ENCODE data around the gene SPDYE3. TPM values are rescaled to one million over a fixed set of nuclear protein-coding genes. Genes with fewer than 3 reads are reported as not detected.
"Not testable (repeated sequence)": the region's sequence is repeated elsewhere in the genome, so short reads cannot be mapped to it uniquely, and the experiment has no call there.

The SPDYE3 gene, protein sequence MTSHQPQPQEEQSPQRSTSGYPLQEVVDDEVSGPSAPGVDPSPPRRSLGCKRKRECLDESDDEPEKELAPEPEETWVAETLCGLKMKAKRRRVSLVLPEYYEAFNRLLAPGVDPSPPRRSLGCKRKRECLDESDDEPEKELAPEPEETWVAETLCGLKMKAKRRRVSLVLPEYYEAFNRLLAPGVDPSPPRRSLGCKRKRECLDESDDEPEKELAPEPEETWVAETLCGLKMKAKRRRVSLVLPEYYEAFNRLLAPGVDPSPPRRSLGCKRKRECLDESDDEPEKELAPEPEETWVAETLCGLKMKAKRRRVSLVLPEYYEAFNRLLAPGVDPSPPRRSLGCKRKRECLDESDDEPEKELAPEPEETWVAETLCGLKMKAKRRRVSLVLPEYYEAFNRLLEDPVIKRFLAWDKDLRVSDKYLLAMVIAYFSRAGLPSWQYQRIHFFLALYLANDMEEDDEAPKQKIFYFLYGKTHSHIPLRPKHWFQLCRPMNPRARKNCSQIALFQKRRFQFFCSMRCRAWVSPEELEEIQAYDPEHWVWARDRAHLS
- total RNA-seq: not detected
- long read RNA-seq: 0 reads

DNA sequence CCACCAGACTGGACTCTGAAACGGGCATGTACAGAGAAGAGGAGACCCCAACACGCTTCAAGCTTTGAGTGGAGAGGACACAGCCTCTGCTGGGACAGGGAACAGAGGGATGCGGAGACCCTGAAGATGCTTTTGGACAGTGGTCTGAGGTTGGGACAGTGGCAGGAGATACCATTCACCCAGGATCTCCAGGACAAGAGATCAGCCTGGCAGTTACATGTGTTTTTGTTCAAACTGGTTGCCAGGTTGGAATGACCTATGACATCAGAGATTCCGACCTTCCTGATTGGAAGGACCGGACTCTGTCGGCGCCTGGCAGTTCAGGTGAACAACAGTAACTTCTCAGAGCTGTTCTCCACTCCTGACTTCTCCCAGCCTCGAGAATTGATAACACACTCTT is at the start of gene SPDYE3:
Gene SPDYE3, plus strand, starts transcription at position 301 of the 400 bp plus-strand sequence. CDS start 184 bp downstream, outside the sequence.
- 80% methylated on average over 1 of the region's 8 CpGs for WGBS (ENCODE audit: insufficient coverage, low coverage, low lambda C conversion rate, missing lambda C conversion rate)
- ATAC-seq; H3K4me3 ChIP-seq; DNase-seq; intact Hi-C loops (cut with DNase I); H3K4me1 ChIP-seq; H3K27ac ChIP-seq; H3K9me3 ChIP-seq; H3K36me3 ChIP-seq; H3K27me3 ChIP-seq: not testable (repeated sequence)

DNA sequence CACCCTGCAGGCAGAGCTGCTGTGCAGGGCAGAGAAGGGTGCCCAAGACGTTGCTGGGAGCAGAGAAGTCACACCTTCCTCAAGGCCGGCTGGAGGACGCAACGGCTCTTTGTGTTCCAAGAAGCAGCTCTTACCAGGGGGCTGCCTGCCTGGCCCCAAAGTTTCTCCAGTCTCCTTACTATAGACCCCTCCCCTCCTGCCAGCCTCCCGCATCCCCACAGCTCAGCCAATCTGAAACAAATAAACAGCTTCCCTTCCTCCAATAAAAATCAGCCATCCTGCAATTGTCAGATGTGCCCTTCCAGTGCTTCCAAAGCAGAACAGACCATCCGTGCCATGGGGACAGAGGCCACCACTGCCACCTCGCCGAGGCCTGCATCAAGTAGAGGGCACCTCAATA is 47.5 kb upstream of the SPDYE3 start:
- H3K4me1 ChIP-seq; H3K4me3 ChIP-seq; H3K9me3 ChIP-seq; ATAC-seq; DNase-seq; intact Hi-C loops (cut with DNase I); H3K36me3 ChIP-seq; H3K27me3 ChIP-seq; H3K27ac ChIP-seq: not testable (repeated sequence)
- WGBS (ENCODE audit: insufficient coverage, low coverage, low lambda C conversion rate, missing lambda C conversion rate): 94% methylated on average over 2 of the region's 8 CpGs

DNA sequence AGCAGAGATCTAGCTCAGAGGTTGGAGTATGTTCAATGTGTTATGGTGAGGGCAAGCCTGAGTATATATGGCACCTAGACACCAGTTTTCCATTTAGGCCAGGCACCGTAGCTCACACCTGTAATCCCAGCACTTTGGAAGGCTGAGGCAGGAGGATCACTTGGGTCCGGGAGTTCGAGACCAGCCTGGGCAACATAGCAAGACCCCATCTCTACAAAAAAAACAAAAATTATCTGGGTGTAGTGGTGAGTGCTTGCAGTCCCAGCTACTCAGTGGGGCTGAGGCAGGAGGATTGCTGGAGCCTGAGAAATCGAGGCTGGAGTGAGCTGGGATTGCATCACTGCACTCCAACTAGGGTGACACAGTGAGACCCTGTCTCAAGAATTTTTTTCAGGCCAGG is 44.6 kb upstream of the SPDYE3 start:
- intact Hi-C loops (cut with DNase I); H3K27me3 ChIP-seq; ATAC-seq; H3K9me3 ChIP-seq; DNase-seq; H3K36me3 ChIP-seq; H3K27ac ChIP-seq; H3K4me1 ChIP-seq; H3K4me3 ChIP-seq: not testable (repeated sequence)
- no CpG with 5 or more reads among the region's 4 CpGs for WGBS (ENCODE audit: insufficient coverage, low coverage, low lambda C conversion rate, missing lambda C conversion rate)

DNA sequence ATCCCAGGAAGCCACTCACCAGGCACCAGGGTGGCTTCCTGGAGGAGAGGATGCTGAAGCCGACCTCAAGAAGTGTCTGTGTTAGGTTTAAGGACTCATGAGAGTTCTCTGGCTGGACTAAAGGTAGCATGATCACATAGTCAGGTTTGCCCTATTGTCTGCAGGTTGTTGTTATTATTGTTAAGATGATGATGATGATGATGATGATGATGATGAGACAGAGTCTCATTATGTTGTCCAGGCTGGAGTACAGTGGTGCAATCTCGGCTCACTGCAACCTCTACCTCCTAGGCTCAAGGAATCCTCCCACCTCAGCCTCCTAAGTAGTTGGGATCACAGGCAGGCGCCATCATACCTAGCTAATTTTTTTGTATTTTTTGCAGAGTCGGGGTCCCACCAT is 43.3 kb upstream of the SPDYE3 start:
- WGBS (ENCODE audit: insufficient coverage, low coverage, low lambda C conversion rate, missing lambda C conversion rate): 100% methylated on average over 3 of the region's 4 CpGs
- ATAC-seq; DNase-seq; H3K4me3 ChIP-seq; H3K9me3 ChIP-seq; H3K27me3 ChIP-seq; intact Hi-C loops (cut with DNase I); H3K27ac ChIP-seq; H3K4me1 ChIP-seq; H3K36me3 ChIP-seq: not testable (repeated sequence)

DNA sequence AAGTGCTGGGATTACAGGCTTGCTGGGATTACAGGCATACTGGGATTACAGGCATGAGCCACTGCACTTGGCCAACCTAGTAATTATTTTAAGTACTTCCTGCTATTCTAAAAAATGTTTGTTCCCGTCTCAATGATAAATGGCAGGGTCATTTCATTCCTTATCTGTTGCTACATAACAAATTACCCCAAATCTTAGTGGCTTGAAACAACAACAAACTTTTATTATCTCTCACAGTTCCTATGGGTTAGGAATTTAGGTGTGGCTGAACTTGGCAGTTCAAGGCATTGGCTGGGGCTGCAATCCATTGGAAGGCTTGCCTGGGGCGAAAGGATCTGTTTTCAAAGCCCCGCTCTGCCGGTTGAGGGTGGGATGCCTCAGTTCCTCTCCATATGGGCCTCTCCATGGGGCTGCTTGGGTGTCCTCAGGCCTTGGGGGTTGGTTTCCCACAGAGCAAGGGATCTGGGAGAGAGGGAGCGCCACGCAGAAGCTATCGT is 42.8 kb upstream of the SPDYE3 start:
- H3K36me3 ChIP-seq; H3K27me3 ChIP-seq; intact Hi-C loops (cut with DNase I); H3K27ac ChIP-seq; H3K4me1 ChIP-seq; DNase-seq; ATAC-seq; H3K4me3 ChIP-seq; H3K9me3 ChIP-seq: not testable (repeated sequence)
- 98% methylated on average over 4 of the region's 7 CpGs for WGBS (ENCODE audit: insufficient coverage, low coverage, low lambda C conversion rate, missing lambda C conversion rate)

DNA sequence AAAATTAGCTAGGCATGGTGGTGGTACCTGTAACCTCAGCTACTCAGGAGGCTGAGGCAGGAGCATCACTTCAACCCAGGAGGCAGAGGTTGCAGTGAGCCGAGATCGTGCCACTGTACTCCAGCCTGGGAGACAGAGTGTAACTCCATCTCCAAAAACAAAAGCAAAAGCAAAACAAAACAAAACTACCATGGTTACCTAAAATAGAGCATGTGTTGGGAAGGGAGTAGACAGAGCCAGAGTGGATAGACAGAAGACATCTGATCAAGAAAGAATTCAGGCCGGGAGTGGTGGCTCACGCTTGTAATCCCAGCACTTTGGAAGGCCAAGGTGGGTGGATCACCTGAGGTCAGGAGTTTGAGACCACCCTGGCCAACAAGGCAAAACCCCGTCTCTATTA is 41.7 kb upstream of the SPDYE3 start:
- H3K4me3 ChIP-seq; ATAC-seq; H3K9me3 ChIP-seq; H3K27me3 ChIP-seq; H3K4me1 ChIP-seq; intact Hi-C loops (cut with DNase I); DNase-seq; H3K36me3 ChIP-seq; H3K27ac ChIP-seq: not testable (repeated sequence)
- 94% methylated on average over 3 of the region's 5 CpGs for WGBS (ENCODE audit: insufficient coverage, low coverage, low lambda C conversion rate, missing lambda C conversion rate)

DNA sequence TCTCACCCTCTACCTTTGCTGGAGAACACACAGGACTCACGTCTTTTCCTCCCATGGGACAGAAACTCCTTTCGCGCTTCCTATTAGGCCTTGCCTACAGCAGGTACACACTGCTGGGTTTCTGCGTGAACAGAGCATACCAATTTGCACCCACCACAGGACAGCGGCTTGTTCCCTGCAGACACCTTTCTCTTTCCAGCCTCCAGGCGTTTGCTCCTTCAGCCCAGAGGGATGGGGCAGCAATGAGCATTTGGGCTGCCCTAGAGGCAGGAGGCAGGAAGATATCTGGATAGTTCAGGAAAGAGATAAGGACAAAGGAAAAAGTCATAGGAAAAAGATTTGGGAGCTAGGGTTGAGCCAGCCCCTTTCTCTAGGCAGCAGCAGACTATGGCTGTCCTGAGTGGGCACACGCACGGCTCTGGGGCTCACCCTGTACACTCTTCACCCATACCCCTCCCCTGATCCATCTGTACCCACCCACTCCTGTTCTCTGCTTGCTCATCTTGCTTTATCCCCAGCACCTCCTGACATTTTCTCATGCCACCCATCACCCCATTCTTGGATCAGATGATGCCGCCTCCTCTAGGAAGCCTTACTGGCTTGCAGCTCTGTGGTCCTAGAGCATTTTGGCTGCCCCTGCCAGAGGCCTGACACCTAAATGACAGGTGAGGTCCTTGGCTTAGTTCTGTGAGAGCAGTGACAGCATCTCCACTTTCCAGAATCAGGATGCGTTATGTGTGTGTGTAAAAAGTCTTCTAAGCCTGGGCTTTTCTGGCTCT is 40.7 kb upstream of the SPDYE3 start:
- H3K36me3 ChIP-seq: no peaks in the 10 kb centered on the region
- DNase-seq: no peak
- peaks cover 0 to 4% (median 0%) of the 10 kb centered on the region in 4 donors for H3K4me1 ChIP-seq
- H3K4me3 ChIP-seq: no peak overlapping the region
- H3K27me3 ChIP-seq: no peaks in the 10 kb centered on the region
- WGBS (ENCODE audit: insufficient coverage, low coverage, low lambda C conversion rate, missing lambda C conversion rate): 92% methylated on average over 7 of the region's 10 CpGs
- H3K27ac ChIP-seq: no peak overlapping the region
- ATAC-seq: no peak
- no peaks in the 10 kb centered on the region for H3K9me3 ChIP-seq
- TF ChIP-seq, protein P1, sequence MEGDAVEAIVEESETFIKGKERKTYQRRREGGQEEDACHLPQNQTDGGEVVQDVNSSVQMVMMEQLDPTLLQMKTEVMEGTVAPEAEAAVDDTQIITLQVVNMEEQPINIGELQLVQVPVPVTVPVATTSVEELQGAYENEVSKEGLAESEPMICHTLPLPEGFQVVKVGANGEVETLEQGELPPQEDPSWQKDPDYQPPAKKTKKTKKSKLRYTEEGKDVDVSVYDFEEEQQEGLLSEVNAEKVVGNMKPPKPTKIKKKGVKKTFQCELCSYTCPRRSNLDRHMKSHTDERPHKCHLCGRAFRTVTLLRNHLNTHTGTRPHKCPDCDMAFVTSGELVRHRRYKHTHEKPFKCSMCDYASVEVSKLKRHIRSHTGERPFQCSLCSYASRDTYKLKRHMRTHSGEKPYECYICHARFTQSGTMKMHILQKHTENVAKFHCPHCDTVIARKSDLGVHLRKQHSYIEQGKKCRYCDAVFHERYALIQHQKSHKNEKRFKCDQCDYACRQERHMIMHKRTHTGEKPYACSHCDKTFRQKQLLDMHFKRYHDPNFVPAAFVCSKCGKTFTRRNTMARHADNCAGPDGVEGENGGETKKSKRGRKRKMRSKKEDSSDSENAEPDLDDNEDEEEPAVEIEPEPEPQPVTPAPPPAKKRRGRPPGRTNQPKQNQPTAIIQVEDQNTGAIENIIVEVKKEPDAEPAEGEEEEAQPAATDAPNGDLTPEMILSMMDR (IDR thresholded peaks at IDR 0.05): no peak
- TF ChIP-seq POLR2A (IDR thresholded peaks at IDR 0.05): no peak
- intact Hi-C loops (cut with DNase I): no loop called here

All from right lobe of liver (tissue), 6 donors.